GM12873 (cell line): ENCODE measurements around the gene FBXW7.

Experiments
- TF ChIP-seq, protein P1 (sequence below): IDR thresholded peaks from 2 replicates; pipeline ENCODE4 v1.5.1; 2012; ENCODE audit warnings: low read depth, mild to moderate bottlenecking, moderate library complexity, low read length, control low read depth; ENCODE audit not compliant: insufficient read depth; ENCODE audit errors: missing control alignments

FBXW7 gene

DNA sequence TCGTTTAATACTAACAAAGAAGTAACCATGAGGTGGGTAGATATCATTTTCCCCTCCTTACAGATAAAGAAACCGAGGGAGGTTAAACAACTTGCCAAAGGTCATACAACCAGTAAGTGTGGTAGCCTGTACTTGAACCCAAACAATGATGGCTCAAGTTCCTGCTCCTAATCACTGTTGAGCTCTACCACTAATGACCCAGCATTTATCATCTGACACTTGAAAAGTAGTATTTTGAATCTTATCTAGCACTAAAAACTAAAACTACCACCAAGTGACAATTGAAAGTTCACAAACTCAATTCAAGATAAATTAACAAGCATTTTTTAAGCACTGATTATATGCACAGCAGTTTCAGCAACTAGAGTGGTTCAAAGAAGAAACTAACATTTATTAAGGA is 13.1 kb downstream of the FBXW7 start:
- TF ChIP-seq, protein P1, sequence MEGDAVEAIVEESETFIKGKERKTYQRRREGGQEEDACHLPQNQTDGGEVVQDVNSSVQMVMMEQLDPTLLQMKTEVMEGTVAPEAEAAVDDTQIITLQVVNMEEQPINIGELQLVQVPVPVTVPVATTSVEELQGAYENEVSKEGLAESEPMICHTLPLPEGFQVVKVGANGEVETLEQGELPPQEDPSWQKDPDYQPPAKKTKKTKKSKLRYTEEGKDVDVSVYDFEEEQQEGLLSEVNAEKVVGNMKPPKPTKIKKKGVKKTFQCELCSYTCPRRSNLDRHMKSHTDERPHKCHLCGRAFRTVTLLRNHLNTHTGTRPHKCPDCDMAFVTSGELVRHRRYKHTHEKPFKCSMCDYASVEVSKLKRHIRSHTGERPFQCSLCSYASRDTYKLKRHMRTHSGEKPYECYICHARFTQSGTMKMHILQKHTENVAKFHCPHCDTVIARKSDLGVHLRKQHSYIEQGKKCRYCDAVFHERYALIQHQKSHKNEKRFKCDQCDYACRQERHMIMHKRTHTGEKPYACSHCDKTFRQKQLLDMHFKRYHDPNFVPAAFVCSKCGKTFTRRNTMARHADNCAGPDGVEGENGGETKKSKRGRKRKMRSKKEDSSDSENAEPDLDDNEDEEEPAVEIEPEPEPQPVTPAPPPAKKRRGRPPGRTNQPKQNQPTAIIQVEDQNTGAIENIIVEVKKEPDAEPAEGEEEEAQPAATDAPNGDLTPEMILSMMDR: no peak

DNA sequence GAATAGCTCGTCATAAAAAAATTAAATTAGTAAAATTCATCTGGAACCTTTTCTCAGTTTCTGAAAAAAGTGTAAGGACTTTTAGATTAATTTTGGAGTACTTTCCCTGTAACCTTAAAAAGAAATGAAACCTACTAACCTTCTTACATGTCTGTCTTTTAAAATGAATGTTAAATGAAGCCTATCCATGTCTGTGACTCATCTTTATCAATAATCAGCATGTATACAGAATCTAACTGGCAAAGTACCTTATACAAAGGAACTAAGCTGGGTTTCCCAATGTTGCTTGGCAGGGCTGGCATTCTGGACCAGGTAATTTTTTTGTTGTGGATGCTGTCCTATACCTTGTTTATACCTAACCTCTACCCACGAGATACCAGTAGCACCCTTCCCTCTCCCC is 13.6 kb downstream of the FBXW7 start:
- TF ChIP-seq, protein P1: no peak

DNA sequence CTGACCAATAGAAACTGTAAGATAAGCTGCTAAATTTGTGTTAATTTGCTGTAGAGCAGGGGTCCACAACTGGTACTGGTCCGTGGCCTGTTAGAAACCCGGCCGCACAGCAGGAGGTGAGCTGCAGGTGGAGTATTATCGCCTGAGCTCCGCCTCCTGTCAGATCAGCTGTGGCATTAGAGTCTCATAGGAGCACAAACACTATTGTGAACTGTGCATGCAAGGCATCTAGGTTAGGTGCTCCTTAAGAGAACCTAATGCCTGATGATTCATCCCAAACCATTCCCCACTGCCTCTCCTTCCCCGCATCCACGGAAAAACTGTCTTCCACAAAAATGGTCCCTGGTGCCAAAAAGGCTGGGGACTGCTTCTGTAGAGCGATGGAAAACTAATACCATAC is 19.7 kb downstream of the FBXW7 start:
- TF ChIP-seq, protein P1: no peak

DNA sequence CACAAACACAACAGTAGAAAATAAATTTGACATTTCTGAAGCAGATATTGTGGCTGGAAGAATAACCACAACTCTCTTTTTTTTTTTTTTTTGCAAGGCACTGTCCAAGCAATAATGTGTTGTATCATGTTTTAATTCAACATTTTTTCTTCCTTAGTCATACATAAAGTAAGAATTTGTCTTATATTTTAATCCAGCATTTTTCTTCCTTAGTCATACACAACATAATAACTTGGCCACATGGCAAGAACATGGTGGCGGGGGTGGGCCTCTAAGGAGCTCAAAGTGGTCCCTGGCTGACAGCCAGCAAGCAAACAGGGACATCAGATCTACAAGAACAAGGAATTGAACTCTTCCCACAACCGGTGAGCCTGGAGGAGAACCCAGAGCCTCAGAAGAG is 20.2 kb downstream of the FBXW7 start:
- TF ChIP-seq, protein P1: no peak

DNA sequence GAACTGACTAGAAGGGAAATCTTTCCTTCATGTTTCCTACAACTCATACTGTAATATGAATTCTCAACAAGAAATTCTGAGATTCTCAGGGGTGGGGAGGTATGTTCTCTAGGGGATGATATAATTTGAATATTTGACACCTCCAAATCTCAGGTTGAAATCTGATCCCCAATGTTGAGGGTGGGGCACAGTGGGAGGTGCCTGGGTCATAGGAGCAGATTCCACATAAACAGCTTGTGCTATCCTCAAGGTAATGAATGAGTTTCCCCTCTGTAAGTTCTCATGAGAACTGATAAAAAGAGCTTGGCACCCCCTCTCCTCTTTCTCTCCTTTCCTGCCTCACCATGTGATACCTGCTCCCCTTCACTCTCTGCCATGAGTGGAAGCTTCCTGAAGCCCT is 21.5 kb downstream of the FBXW7 start:
- TF ChIP-seq, protein P1: no peak

DNA sequence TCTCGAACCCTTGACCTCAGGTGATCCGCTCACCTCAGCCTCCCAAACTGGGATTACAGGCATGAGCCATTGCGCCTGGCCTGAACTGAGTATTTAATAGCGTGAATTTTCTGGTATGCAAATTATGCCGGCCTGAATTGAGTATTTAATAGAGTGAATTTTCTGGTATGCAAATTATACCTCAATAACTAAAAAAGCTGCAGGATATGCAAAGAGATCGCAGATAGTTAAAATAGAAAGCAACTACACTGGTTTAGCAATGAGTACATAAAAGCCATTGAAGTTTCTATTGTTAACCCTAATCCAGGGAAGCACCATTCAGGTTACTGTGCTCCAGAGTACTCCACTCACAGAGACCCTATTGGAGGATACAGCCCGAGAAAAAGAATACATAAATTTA is 22.8 kb downstream of the FBXW7 start:
- TF ChIP-seq, protein P1: no peak

DNA sequence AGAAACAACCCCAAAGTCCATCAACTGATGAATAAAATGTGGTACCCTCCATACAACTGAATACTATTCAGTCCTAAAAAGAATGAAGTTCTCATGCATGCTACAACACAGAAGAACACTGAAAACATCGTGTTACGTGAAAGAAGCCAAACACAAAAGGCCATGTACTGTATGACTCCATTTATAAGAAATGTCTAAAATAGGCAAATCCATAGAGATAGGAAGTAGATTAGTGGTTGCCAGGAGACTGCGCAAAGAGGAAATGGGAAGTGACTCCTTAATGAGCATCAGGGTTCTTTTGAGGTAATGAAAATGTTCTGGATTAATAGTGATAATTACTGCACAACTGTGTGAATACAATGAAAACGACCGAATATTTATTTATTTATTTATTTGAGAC is 23.4 kb downstream of the FBXW7 start:
- TF ChIP-seq, protein P1: no peak
